DMS53 treated with DMSO at 0.1 percent for 48 hours (cell line): Measurements from ENCODE around the gene TP53BP2.
"Not testable (repeated sequence)": the region's sequence is repeated elsewhere in the genome, so short reads cannot be mapped to it uniquely, and the experiment has no call there.

ENCODE experiments used
- DNase-seq: peaks from one replicate; lab custom pipeline; 2025; ENCODE audit not compliant: unreplicated experiment; lab: John Stamatoyannopoulos, UW

TP53BP2 gene

DNA sequence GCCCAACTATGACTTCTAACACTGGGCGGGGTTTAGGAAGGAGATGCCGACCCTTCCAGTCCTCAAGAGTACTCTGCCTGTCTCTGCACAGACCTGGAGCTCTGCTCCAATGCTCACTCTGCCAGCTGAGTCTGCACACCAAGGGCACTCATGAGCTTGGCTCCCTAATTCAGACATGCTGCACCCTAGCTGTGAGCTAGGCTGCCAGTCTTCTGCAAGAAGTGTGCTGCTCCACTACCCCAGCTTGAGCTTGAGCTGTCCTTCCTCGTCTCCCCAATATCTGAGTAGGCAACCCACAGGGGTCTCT, 13.2 kb downstream of the TP53BP2 start:
- DNase-seq = no peak

DNA sequence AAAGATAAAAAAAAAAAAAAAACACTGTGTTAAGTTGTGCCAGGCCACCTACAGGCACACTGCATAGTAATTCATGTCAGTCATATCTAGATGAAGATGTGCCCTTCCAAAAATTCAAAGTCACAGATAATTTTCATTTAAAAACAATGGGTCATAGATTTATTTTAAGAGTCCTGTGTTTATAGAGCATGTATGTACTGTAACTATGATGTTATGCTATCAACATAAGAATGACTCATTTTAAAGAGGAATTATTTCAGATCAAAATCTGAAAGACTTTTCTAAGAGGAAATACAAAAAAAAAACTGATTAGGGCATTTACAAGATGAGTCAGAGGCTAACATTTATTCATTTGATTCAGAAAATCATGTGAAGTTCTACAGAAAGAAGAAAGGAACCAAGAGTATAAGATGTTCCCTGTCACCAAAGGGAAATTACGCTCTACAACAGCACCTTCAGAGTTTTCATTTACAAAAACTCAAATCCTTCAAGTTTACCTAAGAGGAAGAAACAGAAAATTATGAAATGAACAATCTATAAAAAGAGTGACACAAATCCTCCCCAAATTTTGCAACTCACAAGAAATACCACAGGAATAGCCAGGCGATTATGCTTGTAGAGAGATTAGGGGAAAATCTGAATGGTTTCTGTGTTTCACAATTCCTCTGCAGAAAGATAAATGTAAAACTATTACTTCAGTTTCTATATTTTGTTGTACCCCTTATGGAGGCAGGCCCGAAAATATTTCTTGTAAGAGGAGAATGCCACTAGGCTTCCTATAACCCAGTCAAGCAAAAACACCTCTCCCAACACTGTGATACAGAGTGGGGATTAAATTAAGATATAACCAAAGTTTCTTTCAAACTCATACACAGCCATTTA, 13.8 kb downstream of the TP53BP2 start:
- peak; percentile 5 for DNase-seq

DNA sequence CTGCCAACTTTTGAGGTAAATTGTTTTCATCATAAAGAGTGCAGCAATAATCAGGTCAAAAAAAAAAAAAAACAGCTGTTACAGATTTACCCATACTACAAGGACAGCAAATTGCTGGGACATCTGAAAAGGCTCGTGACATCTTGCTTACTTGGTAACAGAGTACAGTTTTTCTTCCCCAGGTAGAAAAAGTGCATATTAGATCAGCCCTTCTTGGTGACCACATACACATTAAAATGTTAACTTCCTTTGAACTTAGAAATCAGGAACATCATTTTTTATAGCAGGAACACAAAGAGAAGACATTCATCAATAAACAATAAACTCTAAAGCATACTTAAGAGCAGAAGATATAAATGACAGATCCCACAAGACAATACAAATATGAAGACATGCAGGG, 16.1 kb downstream of the TP53BP2 start:
- no peak for DNase-seq

DNA sequence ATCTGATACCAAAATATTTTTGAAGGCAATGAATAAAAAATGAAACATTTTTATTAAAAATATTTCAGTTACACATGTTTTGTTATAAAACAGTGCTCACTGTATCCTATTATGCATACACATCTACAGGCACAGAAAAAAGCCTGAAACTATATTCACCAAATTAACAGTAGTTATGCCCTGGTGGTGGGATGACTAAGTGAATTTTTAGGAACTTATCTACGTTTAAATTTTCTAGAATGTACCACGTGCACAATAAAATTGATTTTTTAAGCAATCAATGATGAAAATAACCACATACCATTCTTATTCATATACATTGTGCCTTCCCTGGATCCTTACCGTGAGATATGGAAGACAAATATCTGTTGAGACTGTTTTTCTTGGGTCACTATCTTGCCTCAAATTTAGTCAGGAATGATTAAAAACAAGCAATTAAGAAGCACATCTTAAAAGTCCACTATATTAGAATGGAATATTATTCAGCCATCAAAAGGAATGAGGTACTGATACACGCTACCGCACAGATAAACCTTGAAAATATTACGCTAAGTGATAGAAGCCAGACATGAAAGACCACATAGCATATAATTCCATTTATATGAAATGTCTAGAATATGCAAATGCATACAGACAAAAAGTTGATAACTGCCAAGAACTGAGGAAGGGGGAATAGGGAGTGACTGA, 17.4 kb downstream of the TP53BP2 start:
- no peak for DNase-seq

DNA sequence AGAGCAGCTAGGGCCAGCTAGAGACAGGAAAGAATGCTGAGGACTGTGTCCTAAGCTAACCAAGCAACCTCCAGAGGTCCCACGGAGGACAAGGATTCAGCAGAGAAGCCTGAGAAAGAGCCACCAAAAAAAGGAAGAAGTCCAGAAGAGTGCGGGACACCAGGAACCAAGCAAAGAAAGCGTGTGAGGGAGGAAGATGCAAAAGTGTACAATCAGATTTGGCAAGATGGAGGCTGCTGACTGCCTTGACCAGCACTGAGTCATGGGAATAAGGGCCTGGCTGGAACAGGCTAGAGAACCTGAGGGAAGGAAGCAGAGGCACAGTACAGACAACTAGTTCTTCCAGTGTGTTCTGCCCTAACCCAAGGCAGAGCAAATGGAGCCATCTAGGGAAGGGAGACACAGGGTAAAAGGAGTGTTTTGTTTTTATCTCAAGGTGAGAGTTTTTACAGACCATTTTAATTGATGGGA, 18.5 kb downstream of the TP53BP2 start:
- DNase-seq = no peak

DNA sequence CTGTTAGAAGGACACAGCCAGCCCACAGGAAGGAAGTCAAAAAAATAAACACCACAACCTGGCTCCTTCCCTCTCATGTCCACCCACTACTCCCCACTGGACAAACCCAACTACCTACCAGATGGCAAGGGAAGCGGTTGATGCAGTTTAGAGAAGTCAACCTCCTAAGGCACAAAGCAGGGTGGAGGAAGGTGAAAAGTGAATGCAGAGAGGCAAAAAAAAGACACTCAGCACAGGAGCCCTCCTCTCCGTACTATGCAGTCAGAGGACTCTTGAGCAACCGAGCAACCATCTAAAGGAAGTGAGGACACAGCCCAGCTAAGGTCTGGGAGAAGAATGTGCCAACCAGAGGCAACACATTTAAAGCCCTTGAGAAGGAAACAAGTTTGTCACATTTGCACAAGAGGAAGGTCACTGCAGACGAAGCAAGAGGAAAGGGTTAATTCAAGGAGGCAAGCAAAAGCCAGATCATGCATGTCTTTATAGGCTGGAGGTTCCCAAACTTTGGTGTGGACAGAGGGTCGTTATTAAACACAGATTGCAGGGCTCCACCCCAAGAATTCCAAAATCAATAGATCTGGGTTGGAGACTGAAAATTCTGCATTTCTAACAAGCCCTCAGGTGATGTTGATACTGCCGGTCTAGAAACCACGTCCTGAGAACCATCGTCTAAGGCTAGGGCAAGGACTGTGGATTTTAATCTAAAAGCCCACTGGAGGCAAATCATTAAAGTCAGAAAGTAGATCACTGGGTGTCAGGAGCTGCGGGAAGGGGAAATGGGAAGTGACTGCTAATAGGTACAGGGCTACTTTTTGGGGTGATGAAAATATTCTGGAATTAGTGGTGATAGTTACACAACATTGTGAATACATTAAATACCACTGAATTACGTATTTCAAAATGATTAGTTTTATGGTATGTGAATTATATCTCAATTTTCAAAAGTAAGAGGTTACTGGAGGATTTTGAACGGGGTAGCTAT, 19.7 kb downstream of the TP53BP2 start:
- no peak for DNase-seq

DNA sequence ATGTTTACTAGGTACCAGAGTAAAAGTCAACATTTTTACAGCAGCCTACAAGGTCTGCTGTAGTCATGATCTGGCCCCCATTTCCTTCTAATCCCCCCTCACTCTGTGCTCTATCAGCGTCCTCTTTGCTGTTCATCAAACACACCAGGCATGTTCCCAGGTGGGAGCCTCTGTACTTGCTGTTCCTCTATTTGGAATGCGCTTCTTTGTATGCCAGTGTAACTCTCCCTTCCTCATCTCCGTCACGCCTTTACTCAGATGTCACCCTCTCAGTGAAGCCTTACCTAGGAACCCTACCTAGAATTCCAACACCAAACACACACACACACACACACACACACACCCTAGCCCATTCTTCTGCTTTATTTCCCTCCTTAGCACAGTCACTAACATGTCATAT, 21.0 kb downstream of the TP53BP2 start:
- no peak for DNase-seq

DNA sequence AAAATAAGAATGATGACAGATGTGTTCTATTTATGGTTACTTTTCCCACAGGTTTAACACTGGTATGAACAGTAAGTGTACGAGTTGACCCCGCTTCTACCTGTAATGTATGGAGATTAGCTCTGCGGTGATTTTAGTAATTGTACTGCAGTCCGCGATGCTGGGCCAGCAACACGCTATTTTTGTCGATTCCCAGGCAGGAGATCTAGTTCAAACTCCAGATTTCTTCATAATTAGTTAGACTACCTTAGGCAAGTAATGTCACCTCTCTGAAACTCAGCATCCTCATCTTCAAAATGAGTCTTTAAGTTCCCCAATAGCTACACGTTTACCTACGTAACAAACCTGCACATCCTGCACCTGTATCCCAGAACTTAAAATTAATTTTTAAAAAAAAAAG, 21.5 kb downstream of the TP53BP2 start:
- DNase-seq = no peak

DNA sequence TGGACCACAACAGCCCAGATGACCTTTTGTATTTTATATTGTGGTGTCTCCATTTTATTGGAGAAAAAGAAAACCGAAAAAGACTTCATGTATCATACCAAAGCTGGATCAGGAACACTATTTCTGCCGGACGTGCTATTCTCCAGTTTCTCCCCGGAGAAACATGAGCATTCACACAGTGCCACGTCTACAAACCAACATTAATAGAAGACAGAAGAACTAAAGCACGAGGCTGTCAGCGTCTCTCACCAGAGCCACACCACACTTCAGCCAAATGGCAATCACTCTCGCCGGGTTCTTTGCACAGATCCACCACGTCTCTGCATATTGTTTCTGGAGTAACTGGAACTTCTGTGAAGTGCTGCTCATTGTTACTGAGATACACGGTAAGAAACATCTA, 24.8 kb downstream of the TP53BP2 start:
- no peak for DNase-seq

DNA sequence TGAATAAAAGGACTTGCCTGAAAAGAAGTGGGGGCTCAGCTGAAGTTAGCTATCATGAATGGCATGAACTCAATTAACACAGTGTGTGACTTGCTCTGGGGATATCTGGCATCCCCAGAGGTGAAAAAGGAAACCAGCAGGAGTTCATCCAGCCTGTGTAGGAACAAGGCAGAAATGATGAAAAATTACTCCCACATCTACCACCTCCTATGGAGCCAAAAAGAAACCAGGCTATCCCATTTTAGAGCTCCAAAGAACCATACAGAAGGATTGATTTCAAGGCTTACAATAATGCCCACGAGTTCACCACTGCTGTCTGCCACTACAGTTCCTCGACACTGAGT, 25.3 kb downstream of the TP53BP2 start:
- no peak for DNase-seq

DNA sequence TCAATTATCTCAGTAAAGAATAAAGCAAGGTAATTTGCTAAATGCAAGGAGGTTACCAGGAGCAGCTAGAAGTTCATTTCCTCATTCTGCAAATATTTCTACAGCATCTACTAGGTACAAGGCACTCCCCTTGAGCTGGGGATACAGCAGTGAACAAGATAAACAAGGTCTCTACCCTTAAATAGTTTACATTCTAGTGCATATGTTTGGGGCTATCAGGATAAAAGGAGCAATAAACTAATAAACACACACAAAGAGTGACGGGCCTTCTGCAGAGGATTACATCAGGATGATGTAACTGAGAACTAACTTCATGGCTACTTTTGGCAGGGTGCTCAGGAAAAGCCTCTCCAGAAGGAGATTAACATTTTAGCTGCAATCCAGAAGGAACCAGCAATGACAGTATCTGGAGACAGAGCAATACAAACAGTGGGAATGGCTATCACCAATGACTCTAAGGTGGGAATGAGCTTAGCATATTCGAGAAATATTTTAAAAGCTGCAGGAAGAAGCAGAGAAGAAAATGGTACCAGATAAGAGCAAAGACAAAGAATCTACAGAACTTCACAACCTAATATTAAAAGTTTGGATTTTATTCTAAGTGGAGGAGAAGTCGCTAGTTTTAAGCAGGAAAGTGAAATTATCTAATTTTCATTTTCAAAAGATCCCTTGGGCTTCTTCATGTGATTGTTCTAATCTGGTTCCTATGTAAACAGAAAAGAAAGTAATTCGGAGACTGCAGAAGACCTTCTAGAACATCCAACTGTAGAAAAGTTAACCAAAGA, 25.8 kb downstream of the TP53BP2 start:
- DNase-seq = no peak

DNA sequence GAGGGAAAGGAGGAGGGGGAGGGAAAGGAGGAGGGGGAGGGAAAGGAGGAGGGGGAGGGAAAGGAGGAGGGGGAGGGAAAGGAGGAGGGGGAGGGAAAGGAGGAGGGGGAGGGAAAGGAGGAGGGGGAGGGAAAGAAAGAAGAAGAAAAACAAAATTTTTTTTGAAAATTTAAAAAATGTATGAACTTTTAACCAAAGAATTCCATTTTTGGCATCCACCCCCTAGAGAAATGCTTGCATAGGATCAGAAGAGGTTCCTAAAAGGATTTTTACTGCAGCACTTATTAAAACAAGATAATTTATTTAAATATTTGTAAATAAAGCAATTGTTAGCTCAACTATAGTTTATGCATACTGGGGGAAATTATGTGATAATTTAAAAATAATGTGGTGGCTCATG, 28.5 kb downstream of the TP53BP2 start:
- not testable (repeated sequence) for DNase-seq

DNA sequence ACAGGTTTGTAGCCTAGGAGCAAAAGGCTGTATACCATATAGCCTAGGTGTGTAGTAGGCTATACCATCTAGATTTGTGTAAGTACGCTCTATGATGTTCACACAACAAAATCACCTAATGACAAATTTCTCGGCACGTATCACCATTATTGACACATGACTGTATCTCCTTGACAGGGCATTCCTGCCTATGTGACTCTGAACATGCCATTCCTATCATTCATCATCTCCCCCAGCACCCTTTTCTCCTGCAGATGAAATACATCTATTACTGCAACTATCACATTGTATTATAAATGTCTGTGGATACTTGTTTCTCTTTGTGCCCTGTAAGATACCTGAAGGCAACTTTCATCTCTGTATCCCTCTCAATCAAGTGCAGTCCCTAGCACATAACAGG, 29.9 kb downstream of the TP53BP2 start:
- DNase-seq = no peak

DNA sequence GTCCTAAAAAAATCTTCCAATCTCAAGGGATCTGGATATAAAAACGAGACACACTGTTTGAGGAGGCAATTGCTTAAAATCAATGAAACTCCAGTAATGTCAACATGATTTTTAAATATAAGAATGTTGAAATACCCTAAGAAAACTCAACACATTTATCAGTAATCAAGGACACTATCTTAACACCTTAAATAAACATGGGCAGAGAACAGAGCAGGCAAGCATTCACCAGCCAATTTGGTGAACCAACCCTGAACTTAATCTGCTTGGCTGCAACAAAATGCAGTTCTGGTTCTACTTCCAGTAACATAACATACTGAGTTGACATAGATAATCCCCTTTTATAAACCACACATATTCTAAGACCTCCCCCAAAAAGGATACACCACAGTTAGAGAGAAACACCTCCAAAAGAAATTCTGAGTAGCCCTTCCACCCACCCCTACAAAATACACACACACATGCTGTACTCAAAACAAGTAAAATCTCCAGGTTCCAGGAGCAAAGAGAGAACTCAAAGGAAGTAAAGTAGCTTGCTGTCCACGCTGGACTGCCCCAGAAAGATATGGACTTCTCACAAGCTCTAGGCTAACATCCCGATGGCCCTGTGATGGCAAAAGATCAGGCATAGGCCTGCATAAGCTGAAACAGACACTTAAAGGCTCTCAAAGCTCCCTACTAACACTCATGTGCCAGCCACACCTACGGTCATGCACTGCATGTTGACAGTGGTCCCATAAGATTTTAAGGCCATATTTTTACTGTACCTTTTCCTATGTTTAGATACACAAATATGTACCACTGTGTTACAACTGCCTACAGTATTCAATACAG, 30.5 kb downstream of the TP53BP2 start:
- no peak for DNase-seq

DNA sequence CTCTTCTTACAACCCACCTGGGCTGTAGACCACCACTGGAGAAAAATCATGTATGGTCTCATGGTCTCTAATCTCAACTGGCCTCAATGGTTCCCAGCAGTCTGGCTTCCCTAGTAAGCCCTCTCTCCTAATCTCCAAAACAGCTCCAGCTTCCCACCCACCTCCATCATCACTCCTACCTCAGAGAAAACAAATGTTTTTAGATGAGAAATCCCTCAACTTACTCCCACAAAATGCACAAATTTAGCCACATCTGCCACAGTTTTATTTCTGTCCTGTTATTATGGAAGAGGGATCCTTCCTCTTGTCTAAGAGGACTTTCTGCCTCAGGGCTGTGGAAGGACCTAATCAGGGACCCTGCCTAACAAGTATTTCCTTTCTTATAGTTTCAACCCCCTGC, 32.1 kb downstream of the TP53BP2 start:
- DNase-seq = no peak

DNA sequence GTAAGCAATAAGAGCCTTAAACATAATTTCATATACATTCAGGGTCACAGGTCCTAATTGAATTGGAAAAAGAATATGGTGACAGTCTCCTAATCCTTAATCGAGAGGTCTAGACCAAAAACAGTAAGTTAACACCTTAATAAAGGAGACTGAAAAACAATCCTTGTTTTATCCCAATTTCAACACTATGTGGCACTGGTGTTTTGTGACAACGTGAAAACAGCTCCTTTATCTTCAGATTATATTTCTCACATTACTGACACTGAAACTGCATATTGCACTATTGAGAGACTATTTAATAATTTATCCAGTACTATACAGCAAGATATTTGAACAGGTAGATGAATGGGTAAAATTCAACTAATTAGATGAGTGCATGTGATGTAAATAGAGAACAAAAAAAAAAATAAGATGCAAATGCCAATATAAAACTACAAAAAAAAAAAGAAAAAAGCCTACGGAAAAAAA, 34.1 kb downstream of the TP53BP2 start:
- DNase-seq = peak; percentile 38

DNA sequence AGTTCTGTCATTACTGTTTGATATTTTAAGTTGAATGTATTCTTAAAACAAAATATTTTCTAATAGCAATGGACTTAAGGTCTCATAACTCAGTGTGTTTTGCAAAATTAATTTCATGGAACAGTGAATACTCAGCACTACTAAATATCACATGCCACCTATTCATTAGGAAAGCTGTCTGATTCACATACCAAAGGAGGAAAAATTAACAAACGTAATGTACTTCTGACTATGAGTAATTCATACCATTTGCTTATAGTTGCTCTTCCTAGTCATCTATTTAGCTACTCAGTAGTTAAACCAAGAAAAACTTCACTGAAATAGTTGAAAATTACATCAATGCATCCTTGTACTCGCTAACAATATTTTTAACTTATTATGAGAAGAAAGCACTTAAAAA, 35.2 kb downstream of the TP53BP2 start:
- DNase-seq = no peak

DNA sequence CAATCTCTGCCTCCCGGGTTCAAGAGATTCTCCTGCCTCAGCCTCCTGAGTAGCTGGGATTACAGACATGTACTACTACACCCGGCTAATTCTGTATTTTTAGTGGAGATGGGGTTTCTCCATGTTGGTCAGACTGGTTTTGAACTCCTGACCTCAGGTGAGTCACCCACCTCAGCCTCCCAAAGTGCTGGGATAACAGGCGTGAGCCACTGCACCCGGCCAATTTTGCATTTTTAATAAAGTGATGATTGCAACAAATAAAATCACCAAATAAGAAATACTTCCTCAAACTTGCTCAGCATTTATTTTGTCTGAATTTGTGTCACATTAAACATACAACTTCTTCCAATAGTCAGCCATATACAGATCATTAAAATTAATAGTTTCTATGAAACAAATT, 35.8 kb downstream of the TP53BP2 start:
- DNase-seq = not testable (repeated sequence)

DNA sequence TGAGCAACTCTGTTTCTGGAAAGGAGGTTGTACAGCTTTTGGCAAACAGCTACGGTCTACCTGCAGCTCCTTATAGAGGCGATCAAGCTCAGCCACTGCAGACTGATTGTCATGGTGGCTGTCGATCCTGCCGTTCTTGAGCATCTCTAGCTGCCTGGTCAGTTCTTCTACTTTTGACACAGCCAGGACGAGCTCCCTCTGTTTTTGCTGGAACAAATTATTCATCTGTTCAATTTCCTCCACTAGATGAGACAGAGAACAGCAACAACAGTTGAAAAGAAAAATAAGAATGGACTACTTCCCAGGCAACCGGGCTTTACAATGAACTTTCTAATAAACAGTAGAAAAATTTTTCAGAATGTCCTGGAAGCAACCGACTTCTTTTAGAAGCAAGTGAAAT, 42.5 kb downstream of the TP53BP2 start:
- DNase-seq = no peak

DNA sequence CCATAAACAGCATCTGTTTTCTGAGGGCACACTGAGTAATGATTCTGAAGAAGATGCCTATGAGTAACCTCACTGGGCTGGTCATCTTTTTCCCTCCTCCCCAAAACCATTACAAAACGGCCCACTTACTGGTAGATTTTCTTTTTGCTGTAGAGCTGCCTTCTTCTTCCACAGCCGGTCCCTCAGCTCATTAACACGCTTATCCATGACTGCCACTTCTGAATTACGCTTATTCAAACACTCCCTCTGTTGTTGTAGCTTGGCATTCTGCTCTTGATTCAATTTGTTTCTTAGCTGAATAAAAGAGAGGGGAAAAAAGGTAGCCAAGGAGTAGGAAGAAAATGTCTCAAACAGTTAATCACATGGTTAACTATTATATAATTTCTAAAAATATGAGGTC, 43.1 kb downstream of the TP53BP2 start:
- DNase-seq = no peak
